Panc1 (cell line): ENCODE data around the gene BRD4.

Experiments
- CTCF ChIP-seq: fragments of 450-650 bp; IDR thresholded peaks from 2 replicates; pipeline ENCODE4 v1.5.1; 2017; ENCODE audit warnings: mild to moderate bottlenecking
- POLR2AphosphoS5 ChIP-seq: IDR thresholded peaks from 2 replicates; pipeline ENCODE4 v1.6.1; 2012; ENCODE audit warnings: mild to moderate bottlenecking, low read depth, low read length, moderate library complexity
- REST ChIP-seq, 2 experiments: IDR thresholded peaks; 2 replicates each; pipeline ENCODE4 v1.6.1; 2011 to 2012; ENCODE audit warnings: low read depth in 2 of 2, control low read depth in 1 of 2, low read length in 1 of 2, mild to moderate bottlenecking in 1 of 2, moderate library complexity in 1 of 2; ENCODE audit not compliant: insufficient read depth in 1 of 2
- SIN3A ChIP-seq: IDR thresholded peaks from 2 replicates; pipeline ENCODE4 v1.6.1; 2012; ENCODE audit warnings: low read depth, mild to moderate bottlenecking, low read length, moderate library complexity, borderline replicate concordance; ENCODE audit not compliant: insufficient read depth

- TF ChIP-seq POLR2AphosphoS5 (no peak), CTCF (no peak), REST (IDR thresholded peaks at IDR 0.05; ENCODE audit: insufficient read depth in 1 of 2, low read depth in 2 of 2, low read length in 1 of 2) (no peak), SIN3A (no peak)
Observed at GRCh38 chr19:15296841-15297415, 35.4 kb downstream of the BRD4 start.
